Effector CD8-positive, alpha-beta T cell (primary cell): ENCODE data around the gene RPAP2.
"Not testable (repeated sequence)": the region's sequence is repeated elsewhere in the genome, so short reads cannot be mapped to it uniquely, and the experiment has no call there.

Experiments
- DNase-seq: peaks from one replicate; lab custom pipeline; 2025; lab: John Stamatoyannopoulos, UW

The RPAP2 gene

GRCh38 chr1:92323473-92324453 is 24.9 kb downstream of the RPAP2 start:
- no peak for DNase-seq

DNA sequence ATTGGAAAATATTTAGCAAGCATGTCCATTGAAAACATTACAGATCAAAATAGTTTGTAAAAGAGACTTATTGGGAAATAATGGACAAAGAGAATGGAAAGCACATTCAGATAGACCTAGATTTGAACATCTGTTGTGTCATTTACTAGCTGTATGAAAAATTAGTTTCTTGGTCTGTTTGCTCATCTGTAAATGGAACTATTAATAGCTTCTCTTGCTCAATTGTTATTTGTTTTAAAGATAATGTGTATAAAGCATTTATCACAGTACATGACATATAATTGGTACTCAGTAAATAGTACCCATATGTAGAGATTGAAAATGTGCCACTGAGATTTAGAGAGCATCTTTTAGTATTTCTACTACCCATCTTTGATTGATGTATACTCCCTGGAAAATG is 25.9 kb downstream of the RPAP2 start:
- no peak for DNase-seq

- DNase-seq = no peak
Measured at GRCh38 chr1:92326681-92327080, 27.8 kb downstream of the RPAP2 start.

GRCh38 chr1:92327794-92328193 is 28.9 kb downstream of the RPAP2 start:
- DNase-seq = no peak

- DNase-seq = no peak
Measured at GRCh38 chr1:92329347-92330129, 30.7 kb downstream of the RPAP2 start.

GRCh38 chr1:92333668-92334067 is 34.8 kb downstream of the RPAP2 start:
- no peak for DNase-seq

DNA sequence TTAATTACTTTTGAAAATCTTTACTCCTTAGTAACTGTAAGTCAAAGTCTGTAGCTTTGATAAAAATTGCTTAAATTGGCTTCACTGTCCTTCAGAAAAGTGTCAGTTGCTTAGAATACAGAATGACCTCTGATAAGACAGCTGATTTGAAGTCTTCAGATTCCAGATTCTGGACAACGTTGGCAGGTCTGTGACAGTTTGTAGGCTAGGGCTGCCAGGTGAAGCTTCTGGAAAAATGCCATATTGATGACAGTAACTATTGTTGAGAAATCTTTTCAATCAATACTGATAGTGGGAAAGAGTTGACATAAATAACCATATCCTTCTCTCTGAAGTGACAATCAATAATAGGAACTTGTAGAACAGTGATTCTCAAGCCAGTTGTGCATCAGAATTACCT is 41.3 kb downstream of the RPAP2 start:
- DNase-seq = no peak

DNA sequence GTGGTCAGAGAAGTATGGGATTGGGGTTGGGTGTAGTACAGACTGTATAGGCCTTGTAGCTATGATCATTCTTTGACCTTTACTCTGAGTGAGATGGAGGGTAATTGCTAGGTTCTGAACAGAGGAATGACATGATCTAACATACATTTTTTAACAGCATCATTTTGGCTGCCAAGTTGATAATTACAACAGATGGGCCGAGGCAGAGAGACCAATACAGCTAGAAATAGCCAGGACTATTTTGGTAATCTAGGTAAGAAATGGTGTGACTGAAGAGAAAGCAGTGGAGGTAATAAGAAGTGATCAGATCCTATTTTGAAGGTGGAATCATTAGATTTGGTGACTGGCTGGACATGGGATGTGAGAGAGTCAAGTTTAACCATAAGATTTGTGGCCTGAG is 43.5 kb downstream of the RPAP2 start:
- no peak for DNase-seq

DNA sequence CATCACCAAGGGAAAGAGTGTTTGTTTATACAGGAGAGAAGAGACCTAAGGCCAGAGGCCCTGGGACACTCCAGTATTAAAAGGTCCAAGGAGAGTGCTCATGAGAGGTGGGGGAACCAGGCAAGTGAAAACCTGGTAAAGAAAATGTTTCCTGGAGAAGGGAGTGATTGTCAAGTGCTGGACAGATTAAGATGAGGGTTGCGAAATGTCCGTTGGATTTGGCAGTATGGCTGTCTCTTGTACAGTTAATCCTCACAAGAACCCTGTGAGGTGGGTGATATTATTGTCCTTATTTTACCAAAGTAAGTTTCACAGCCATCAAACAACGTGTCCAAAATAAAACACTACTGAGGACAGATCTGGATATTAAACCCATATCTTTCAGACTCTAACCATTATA is 44.2 kb downstream of the RPAP2 start:
- no peak for DNase-seq

- DNase-seq = no peak
Measured at GRCh38 chr1:92346866-92347640, 48.2 kb downstream of the RPAP2 start.

DNA sequence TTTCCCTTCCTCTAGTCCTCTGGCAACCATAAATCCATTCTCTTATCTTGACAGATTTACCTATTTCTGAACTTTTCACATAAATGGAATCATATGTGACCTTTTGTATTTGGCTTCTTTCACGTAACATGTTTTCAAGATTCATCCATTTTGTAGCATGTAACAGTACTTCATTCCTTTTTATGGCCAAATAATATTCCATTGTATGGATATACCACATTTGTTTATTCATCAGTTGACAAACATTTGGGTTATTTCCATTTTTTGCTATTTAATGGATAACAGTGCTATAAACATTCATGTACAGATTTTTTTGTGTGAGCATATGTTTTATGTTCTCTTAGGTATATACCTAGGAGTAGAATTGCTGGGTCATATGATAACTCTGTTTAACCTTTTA is 54.0 kb downstream of the RPAP2 start:
- DNase-seq = no peak

DNA sequence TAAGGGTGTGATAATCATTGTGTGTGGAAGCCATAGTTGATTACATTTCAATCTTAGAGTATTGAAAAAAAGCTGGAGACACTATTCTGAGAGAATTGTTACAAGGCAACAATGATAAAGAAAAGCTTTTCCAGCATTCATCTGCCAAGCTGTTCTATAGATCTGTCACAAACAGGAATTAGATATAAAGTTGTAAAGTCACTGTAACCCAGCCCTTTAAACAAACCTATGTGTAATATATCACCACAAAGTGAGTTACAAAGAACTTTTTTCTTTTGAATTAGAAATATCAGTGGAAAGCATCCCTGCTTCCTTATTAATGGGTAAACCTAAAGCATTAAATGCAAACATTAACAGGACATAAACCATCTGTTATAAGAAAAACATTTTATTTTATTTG is 55.4 kb downstream of the RPAP2 start:
- DNase-seq = no peak

DNA sequence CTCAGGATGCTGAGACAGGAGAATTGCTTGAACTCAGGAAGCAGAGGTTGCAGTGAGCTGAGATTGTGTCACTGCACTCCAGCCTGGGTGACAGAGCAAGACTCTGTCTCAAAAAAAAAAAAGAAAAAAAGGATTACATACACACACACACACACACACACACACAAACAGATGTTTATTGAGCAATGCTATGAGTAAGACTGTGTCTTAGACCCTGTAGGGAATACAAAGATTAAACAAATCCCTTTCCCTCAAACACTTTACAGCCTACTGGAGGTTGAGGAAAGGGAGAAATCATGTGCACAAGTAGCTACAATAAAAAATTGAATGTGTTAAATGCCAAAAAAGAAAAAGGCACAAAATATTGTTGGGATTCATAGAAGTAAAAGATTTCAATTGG is 58.1 kb downstream of the RPAP2 start:
- no peak for DNase-seq

GRCh38 chr1:92359382-92359781 is 60.5 kb downstream of the RPAP2 start:
- DNase-seq = not testable (repeated sequence)

DNA sequence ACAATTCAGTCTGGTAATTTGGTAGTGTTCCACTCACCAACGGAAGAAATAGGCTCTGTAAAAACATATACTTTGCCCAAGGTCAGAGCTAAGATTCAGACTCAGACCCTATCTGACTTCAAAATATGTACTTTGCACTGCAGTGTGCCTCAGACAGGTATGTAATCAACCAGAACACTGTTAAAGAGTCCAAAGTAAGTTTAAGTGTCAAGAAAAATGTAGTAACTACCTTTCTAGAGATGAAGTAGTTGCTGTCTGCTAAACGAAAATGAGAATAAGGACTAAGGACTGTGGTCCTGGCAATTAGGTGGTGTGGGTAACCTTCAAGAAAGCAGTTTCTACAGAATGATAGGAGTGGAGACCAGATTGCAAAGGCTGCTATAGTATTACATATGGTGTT is 61.1 kb downstream of the RPAP2 start:
- no peak for DNase-seq

GRCh38 chr1:92362970-92363369 is 64.1 kb downstream of the RPAP2 start:
- DNase-seq = no peak

DNA sequence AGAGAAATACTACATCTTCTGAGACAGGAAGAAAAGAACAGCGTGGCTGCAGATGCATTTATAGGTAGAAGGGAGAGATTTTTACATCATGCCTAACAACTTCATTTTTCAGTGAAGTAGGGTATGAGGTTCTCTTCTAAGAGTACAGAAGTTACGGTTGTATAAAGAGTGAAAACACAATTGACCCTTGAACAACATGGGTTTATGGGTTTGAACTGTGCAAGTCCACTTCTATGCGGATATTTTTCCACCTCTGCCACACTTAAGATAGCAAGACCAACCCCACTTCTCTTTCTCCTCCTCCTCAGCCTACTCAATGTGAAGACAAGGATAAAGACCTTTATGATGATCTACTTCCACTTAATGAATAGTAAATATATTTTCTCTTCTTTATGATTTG is 64.5 kb downstream of the RPAP2 start:
- DNase-seq = no peak

DNA sequence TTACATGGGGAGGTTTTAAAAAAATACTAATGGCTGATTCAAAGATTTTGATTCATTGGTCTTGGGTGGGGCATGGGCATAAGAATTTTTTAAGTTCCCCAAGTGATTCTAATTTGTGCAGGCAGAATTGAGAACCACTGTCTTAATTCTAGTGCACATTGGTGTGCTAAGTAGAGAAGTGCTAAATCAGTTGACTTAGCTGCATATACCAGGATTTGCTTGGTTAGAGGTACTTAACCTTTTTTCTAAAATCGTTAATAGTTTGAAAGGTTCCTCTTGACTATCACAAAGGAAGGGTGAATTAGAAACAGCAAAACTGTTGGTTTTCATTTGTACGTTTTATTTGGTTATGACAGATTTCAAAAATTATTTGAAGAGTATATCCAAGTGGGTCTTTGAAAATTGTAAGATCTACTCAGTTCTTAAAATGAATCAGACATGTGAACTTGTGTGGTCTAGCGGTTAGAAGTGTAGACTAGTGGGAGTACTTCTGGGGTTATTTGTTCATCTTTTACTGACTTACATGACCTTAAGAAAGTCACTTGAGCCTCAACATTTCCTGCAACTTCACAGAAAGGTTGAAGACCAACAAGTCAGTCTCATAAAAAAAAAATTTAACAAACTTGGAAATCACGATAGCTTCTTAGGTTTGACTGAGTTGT is 66.7 kb downstream of the RPAP2 start:
- no peak for DNase-seq

- DNase-seq = no peak
Measured at GRCh38 chr1:92366040-92366395, 67.2 kb downstream of the RPAP2 start.

DNA sequence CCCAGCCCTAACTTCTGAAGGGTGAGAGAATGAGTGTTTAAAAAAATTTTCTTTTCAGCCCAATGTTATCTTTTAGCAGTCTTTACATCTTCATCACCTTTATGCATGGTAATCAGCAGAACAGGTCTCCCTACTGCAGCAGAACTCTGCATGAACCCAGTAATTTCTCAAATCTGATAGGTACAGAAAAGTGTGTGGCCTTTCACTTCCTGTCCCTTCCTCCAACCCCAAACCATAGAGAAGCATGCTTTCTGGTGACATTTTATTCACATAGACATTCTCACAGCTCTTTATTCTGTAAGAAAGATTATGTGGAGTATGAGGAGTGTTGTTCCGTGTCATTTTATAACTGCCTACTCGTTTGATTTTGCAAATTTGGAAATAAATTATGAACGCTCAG is 68.6 kb downstream of the RPAP2 start:
- DNase-seq = no peak

DNA sequence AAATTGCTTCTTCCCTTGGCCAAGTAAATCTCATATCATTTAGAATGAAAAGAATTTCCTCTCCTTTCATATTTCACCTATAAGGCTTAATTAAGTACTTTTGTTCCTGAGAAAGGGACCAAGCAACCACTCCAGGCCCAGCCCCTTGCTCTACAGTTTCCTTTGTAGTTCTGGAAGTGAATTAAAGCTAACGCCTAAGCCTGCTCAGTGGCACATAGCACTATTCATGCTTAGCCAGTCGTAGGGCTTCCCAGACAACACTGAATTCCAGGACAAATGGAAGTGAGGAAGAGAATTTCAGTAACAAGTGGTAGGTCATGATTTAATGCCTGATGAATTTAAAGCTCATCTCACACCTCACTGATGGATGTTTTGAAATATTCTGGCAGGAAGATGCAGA is 73.3 kb downstream of the RPAP2 start:
- no peak for DNase-seq

DNA sequence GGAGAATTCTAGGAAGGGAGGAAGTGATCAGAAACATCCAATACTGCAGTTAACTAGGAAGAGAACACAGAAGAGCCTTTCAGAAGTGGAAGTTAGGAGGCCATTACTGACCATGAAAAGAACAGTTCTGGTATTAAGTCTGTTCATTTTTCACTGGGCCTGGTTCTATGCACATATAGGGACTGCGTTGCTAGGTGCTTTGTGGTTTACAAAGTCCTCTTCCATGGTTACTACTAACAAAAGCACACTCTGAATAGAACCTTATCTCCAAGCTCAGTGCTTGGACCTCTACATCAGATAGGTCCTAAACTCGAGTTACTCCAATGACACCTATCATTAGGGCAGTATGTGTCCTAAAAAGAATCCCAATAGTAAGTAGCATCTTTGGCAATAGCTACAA is 75.4 kb downstream of the RPAP2 start:
- DNase-seq = no peak
